AG04449 (cell line): Measurements from ENCODE around the gene CCR9.

Experiments used
- CTCF ChIA-PET: fragments of 350-600 bp; formaldehyde crosslinking; extraction: SDS; loops from one replicate; lab custom pipeline; 2021; ENCODE audit warnings: antibody characterized with exemption; lab: Yijun Ruan, JAX
- POLR2A ChIA-PET: fragments of 400-600, 350-600 bp; formaldehyde crosslinking; extraction: SDS; loops from one replicate; lab custom pipeline; 2020; ENCODE audit warnings: antibody characterized with exemption, inconsistent platforms; lab: Yijun Ruan, JAX
- DNase-seq: peaks from one replicate; pipeline ENCODE4 v3.0.0-alpha.2; 2010; ENCODE audit warnings: low read depth, low spot score
- H3K4me3 ChIP-seq: 2 replicates; pipeline ENCODE4 v1.5.1; 2011; ENCODE audit warnings: low read depth, mild to moderate bottlenecking, control low read depth, low read length
- CTCF ChIP-seq: IDR thresholded peaks from one replicate; pipeline ENCODE4 v1.5.1; 2011; ENCODE audit warnings: mild to moderate bottlenecking, moderate library complexity, low read length, control low read depth, inconsistent platforms; ENCODE audit not compliant: insufficient read depth; ENCODE audit errors: missing control alignments

CCR9 gene

GRCh38 chr3:45943207-45943846 lies 57.0 kb downstream of the CCR9 start, which contains the start of gene CXCR6:
TSS of gene CXCR6 (plus strand) at chr3:45943464. CDS start at chr3:45946482, 3,018 bp downstream.
- ChIA-PET POLR2A (interaction anchor here (0.8 to 1.0 kb wide), 2 partner anchors 30 to 49 kb away, joined by 3 read pairs; no protein-coding TSS in a partner anchor), CTCF (interaction anchor here (0.6 to 36.2 kb wide), 5 partner anchors 10 to 140 kb away, joined by 3 to 918 read pairs (median 4); no protein-coding TSS in a partner anchor)
- H3K4me3 ChIP-seq = no peak within 1 kb of the TSS
- DNase-seq = no peak
- TF ChIP-seq CTCF = no peak

- DNase-seq = no peak
- ChIA-PET CTCF (interaction anchor here (0.6 to 36.2 kb wide), 5 partner anchors 7 to 901 kb away, joined by 3 to 918 read pairs (median 4); no protein-coding TSS in a partner anchor), POLR2A (no interaction called here)
- no peak overlapping the region for H3K4me3 ChIP-seq
- TF ChIP-seq CTCF = no peak
Measured at GRCh38 chr3:45944830-45945620, 58.7 kb downstream of the CCR9 start.

GRCh38 chr3:45946307-45946706 lies 60.0 kb downstream of the CCR9 start:
- H3K4me3 ChIP-seq = no peak overlapping the region
- POLR2A ChIA-PET = no interaction called here
- DNase-seq = no peak
- CTCF ChIA-PET = interaction anchor here (0.7 to 36.2 kb wide), 4 partner anchors 9 to 137 kb away, joined by 3 to 918 read pairs (median 18); no protein-coding TSS in a partner anchor
- TF ChIP-seq CTCF = no peak

- POLR2A ChIA-PET = no interaction called here
- TF ChIP-seq CTCF = no peak
- CTCF ChIA-PET = interaction anchor here (1.6 to 36.2 kb wide), 3 partner anchors 9 to 136 kb away, joined by 3 to 918 read pairs (median 33); no protein-coding TSS in a partner anchor
- no peak overlapping the region for H3K4me3 ChIP-seq
- DNase-seq = no peak
Measured at GRCh38 chr3:45946875-45947274, 60.5 kb downstream of the CCR9 start.

- H3K4me3 ChIP-seq = no peak overlapping the region
- CTCF ChIA-PET = interaction anchor here (1.6 to 36.2 kb wide), 3 partner anchors 10 to 136 kb away, joined by 3 to 918 read pairs (median 33); no protein-coding TSS in a partner anchor
- no peak for TF ChIP-seq CTCF
- POLR2A ChIA-PET = no interaction called here
- DNase-seq = no peak
Measured at GRCh38 chr3:45947361-45947760, 61.0 kb downstream of the CCR9 start.
